Psoas muscle (tissue), 8 donors: Measurements from ENCODE around the gene FGFRL1. TPM values are rescaled to one million over a fixed set of nuclear protein-coding genes. Genes with fewer than 3 reads are reported as not detected.

Experiments used
- ATAC-seq, 4 donors: fragments of 200-7000 bp; cut with Tn5 transposase; one replicate each; pipeline ENCODE4 v1.9.1; 2020; ENCODE audit warnings: moderate library complexity in 3 of 4, mild to moderate bottlenecking in 2 of 4
- DNase-seq, 2 donors: peaks; one replicate each; pipeline ENCODE4 v3.0.0-alpha.2; 2020
- H3K27ac ChIP-seq: fragments of 200-600 bp; one replicate; pipeline ENCODE4 v1.8.0; 2022
- H3K27me3 ChIP-seq, 3 donors: fragments of 200-600 bp in 1 of 3; one replicate each; pipeline versions ENCODE4 v1.6.1 to v1.8.0; 2013 to 2022; ENCODE audit warnings: low read length in 2 of 3, mild to moderate bottlenecking in 2 of 3, moderate library complexity in 1 of 3; ENCODE audit not compliant: insufficient read depth in 3 of 3
- H3K36me3 ChIP-seq, 2 donors: fragments of 200-600 bp in 1 of 2; one replicate each; pipeline versions ENCODE4 v1.6.1 to v1.8.0; 2013 to 2022; ENCODE audit warnings: low read depth in 1 of 2, mild to moderate bottlenecking in 1 of 2, moderate library complexity in 1 of 2; ENCODE audit not compliant: insufficient read depth in 1 of 2
- H3K4me1 ChIP-seq: fragments of 200-600 bp; one replicate; pipeline ENCODE4 v1.8.0; 2022
- H3K4me3 ChIP-seq: fragments of 200-600 bp; one replicate; pipeline ENCODE4 v1.8.0; 2022; ENCODE audit warnings: mild to moderate bottlenecking
- H3K9me3 ChIP-seq: fragments of 200-600 bp; one replicate; pipeline ENCODE4 v1.8.0; 2022
- CTCF ChIP-seq: fragments of 200-600 bp; IDR thresholded peaks from one replicate; pipeline ENCODE4 v1.8.0; 2022; ENCODE audit warnings: antibody characterized with exemption
- WGBS, 3 donors: extraction: QIAGEN DNeasy Blood & Tissue Kit; methylation state at CpG; one replicate each; pipeline versions ENCODE4 v1.1.6 to v1.1.7; 2013; 5-methylcytosine and 5-hydroxymethylcytosine counted together
- intact Hi-C, 2 donors: fragments of 100-400 bp; cut with DNase I; formaldehyde crosslinking; loops; one replicate each; pipeline versions ENCODE4 v1.11.0 to v1.14.2; 2022
- polyA plus RNA-seq, 3 donors: library from polyadenylated mRNA; stranded (reverse); fragments of 200-250 nt; gene quantifications; one replicate each; pipeline ENCODE4 v1.2.3, GENCODE V29; 2013
- total RNA-seq, 4 donors: library from RNA; stranded (reverse); fragmentation: NEBNext Ultra II Directional in 2 of 4; extraction: Animal tissue kit (Norgen Biotek cat#: 25700) in 2 of 4; gene quantifications; one replicate each; pipeline versions ENCODE4 v1.2.1 to v1.2.4, GENCODE V29; 2021 to 2023
- donor health status: healthy with polysubstance abuse.
- donor health status: DM: no; HTN: no; CAD: no; lungs with moderate emphysema.
- donor health status: Bipolar disorder and iron deficiency.
- donor health status: healthy.
- donor health status: DM: yes; HTN: yes; CAD: no.
- donor health status: DM: no; HTN: no; CAD: no.
- donor health status: DM: no; HTN: no; CAD: no.
- donor health status: DM: yes; HTN: yes; CAD: no.

FGFRL1 gene
- total and polyA plus RNA-seq, 7 donors: 9.8 to 41.2 (median 15.5) TPM

GRCh38 chr4:1028574-1029220, 17.3 kb downstream of the FGFRL1 start:
- Histone ChIP-seq H3K9me3 (no peaks in the 10 kb centered on the region), H3K27me3 (peaks cover 0 to 41% (median 10%) of the 10 kb centered on the region in 3 donors), H3K4me1 (no peaks in the 10 kb centered on the region), H3K4me3 (no peak overlapping the region), H3K36me3 (no peaks in the 10 kb centered on the region), H3K27ac (no peak overlapping the region)
- ATAC-seq (no peak), DNase-seq (no peak)
- WGBS, 3 donors: 80 to 87% (median 82%) methylated on average over 32 to 36 of the region's 36 CpGs
- intact Hi-C loops: no loop called here
- TF ChIP-seq CTCF: no peak

GRCh38 chr4:1029529-1029928, 18.1 kb downstream of the FGFRL1 start:
- TF ChIP-seq CTCF: no peak

GRCh38 chr4:1030031-1030430, 18.6 kb downstream of the FGFRL1 start:
- no peak for ATAC-seq
- 54 to 64% (median 63%) methylated on average over 8 to 12 of the region's 12 CpGs for WGBS, 3 donors
- intact Hi-C loops: no loop called here

More at GRCh38 chr4:1029529-1029928, 18.1 kb downstream of the FGFRL1 start:
- Histone ChIP-seq H3K9me3 (no peaks in the 10 kb centered on the region), H3K4me1 (no peaks in the 10 kb centered on the region), H3K36me3 (no peaks in the 10 kb centered on the region), H3K4me3 (no peak overlapping the region), H3K27ac (no peak overlapping the region), H3K27me3 (peaks cover 0 to 48% (median 18%) of the 10 kb centered on the region in 3 donors)
- ATAC-seq (no peak), DNase-seq (no peak)
- 39 to 44% (median 42%) methylated on average over 13 to 17 of the region's 17 CpGs for WGBS, 3 donors
- intact Hi-C loops: no loop called here

GRCh38 chr4:1030559-1030958, 19.1 kb downstream of the FGFRL1 start:
- intact Hi-C loops: no loop called here
- Histone ChIP-seq H3K4me3 (no peak overlapping the region), H3K27me3 (peaks cover 0 to 57% (median 19%) of the 10 kb centered on the region in 3 donors), H3K36me3 (no peaks in the 10 kb centered on the region), H3K4me1 (no peaks in the 10 kb centered on the region), H3K27ac (no peak overlapping the region), H3K9me3 (no peaks in the 10 kb centered on the region)
- WGBS, 3 donors: 76 to 82% (median 79%) methylated on average over 13 to 16 of the region's 16 CpGs
- no peak for TF ChIP-seq CTCF
- DNase-seq (no peak), ATAC-seq (no peak)

More at GRCh38 chr4:1030031-1030430, 18.6 kb downstream of the FGFRL1 start:
- no peaks in the 10 kb centered on the region for H3K36me3 ChIP-seq
- H3K27me3 ChIP-seq: peaks cover 0 to 52% (median 19%) of the 10 kb centered on the region in 3 donors
- no peak overlapping the region for H3K4me3 ChIP-seq
- TF ChIP-seq CTCF: no peak
- H3K27ac ChIP-seq: no peak overlapping the region
- no peaks in the 10 kb centered on the region for H3K4me1 ChIP-seq
- DNase-seq: no peak
- H3K9me3 ChIP-seq: no peaks in the 10 kb centered on the region

GRCh38 chr4:1031346-1031745, 19.9 kb downstream of the FGFRL1 start:
- H3K27ac ChIP-seq: no peak overlapping the region
- DNase-seq: no peak
- TF ChIP-seq CTCF: no peak

More at GRCh38 chr4:1031346-1031745, 19.9 kb downstream of the FGFRL1 start:
- Histone ChIP-seq H3K9me3 (no peaks in the 10 kb centered on the region), H3K4me1 (no peaks in the 10 kb centered on the region), H3K27me3 (peaks cover 0 to 62% (median 19%) of the 10 kb centered on the region in 3 donors), H3K4me3 (no peak overlapping the region), H3K36me3 (no peaks in the 10 kb centered on the region)
- no peak for ATAC-seq
- WGBS, 3 donors: 79 to 86% (median 83%) methylated on average over 6 to 8 of the region's 8 CpGs
- intact Hi-C loops: no loop called here
